Lower leg skin (tissue), 3 donors: ENCODE measurements around the gene NAV2.

Experiments
- CTCF ChIP-seq, 3 donors: fragments of 450-650 bp; IDR thresholded peaks; one replicate each; pipeline ENCODE4 v1.5.1; 2016; ENCODE audit warnings: antibody characterized with exemption in 3 of 3, mild to moderate bottlenecking in 3 of 3, moderate library complexity in 2 of 3
- POLR2A ChIP-seq, 2 donors: fragments of 450-650 bp; IDR thresholded peaks; one replicate each; pipeline ENCODE4 v1.6.1; 2016 to 2017; ENCODE audit warnings: antibody characterized with exemption in 2 of 2, mild to moderate bottlenecking in 1 of 2, moderate library complexity in 1 of 2

GRCh38 chr11:19970944-19971343 lies 258.3 kb downstream of the NAV2 start:
- no peak for TF ChIP-seq CTCF (IDR thresholded peaks at IDR 0.05)
- TF ChIP-seq POLR2A (IDR thresholded peaks at IDR 0.05) = no peak
